ENCODE data around the gene TTC3. TPM values are rescaled to one million over a fixed set of nuclear protein-coding genes. Genes with fewer than 3 reads are reported as not detected.

The TTC3 gene
- total RNA-seq, 1 donor from 2014 or later = 93.0 TPM

DNA sequence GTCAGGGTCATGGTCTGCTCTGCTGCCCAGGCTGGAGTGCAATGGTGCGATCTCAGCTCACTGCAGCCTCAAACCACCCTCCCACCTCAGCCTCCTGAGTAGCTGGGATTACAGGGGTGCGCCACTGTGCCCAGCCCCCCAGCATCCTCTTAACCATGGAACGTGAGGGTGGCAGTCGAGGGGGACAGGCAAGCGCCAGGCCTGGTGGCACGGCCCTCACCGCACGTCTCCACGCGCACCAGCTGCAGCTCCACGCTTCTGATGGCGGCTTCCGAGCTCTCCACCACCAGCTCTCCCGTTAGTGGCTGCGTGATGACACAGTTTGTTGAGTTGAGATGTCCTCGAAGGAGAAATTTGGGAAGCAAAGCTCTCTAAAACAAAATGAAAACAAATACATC is 154.9 kb downstream of the TTC3 start:
- Histone ChIP-seq H3K4me3 (no peak overlapping the region), H3K27me3 (ENCODE audit: low read depth) (no peaks in the 10 kb centered on the region), H3K9me3 (no peaks in the 10 kb centered on the region), H3K27ac (no peak overlapping the region), H3K36me3 (peaks cover 95% of the 10 kb centered on the region), H3K4me1 (no peaks in the 10 kb centered on the region)
- ATAC-seq (no peak), DNase-seq (no peak)
- TF ChIP-seq, protein P1, sequence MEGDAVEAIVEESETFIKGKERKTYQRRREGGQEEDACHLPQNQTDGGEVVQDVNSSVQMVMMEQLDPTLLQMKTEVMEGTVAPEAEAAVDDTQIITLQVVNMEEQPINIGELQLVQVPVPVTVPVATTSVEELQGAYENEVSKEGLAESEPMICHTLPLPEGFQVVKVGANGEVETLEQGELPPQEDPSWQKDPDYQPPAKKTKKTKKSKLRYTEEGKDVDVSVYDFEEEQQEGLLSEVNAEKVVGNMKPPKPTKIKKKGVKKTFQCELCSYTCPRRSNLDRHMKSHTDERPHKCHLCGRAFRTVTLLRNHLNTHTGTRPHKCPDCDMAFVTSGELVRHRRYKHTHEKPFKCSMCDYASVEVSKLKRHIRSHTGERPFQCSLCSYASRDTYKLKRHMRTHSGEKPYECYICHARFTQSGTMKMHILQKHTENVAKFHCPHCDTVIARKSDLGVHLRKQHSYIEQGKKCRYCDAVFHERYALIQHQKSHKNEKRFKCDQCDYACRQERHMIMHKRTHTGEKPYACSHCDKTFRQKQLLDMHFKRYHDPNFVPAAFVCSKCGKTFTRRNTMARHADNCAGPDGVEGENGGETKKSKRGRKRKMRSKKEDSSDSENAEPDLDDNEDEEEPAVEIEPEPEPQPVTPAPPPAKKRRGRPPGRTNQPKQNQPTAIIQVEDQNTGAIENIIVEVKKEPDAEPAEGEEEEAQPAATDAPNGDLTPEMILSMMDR (IDR thresholded peaks at IDR 0.05) = no peak
- intact Hi-C loops (cut with DNase I) = no loop called here

DNA sequence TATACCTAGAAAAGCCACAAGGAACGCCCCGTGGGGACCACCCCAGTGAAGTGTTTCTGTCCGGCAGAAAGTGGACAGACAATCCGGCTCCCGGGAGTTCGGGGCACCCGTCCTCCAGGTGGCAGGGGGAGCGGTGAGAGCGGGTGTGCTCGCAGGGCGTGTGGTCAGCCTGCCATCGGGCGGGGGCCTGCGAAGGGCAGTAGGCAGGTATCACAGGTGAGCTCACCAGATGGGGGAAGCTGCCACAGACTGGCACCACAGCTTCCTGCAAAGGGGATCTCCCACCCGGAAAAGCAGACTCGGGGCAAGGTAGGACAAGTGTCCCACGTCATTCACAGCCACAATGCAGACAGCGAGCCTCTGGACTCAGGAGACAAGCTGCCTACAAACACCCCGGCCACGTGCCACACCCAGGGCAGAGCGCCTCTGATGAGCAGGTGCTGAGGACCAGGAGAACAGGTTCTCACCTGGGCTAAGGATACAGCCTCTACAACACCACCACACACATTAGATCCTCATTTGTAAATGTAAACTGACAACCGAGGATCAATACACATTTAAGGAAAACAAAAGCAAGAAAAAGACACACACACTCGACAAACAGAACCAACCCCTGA is 157.7 kb downstream of the TTC3 start:
- ATAC-seq (no peak), DNase-seq (no peak)
- intact Hi-C loops (cut with DNase I) = no loop called here
- Histone ChIP-seq H3K4me1 (no peaks in the 10 kb centered on the region), H3K27ac (no peak overlapping the region), H3K36me3 (peaks cover 96% of the 10 kb centered on the region), H3K27me3 (ENCODE audit: low read depth) (no peaks in the 10 kb centered on the region), H3K9me3 (no peaks in the 10 kb centered on the region), H3K4me3 (no peak overlapping the region)
- TF ChIP-seq, protein P1 (IDR thresholded peaks at IDR 0.05) = no peak

DNA sequence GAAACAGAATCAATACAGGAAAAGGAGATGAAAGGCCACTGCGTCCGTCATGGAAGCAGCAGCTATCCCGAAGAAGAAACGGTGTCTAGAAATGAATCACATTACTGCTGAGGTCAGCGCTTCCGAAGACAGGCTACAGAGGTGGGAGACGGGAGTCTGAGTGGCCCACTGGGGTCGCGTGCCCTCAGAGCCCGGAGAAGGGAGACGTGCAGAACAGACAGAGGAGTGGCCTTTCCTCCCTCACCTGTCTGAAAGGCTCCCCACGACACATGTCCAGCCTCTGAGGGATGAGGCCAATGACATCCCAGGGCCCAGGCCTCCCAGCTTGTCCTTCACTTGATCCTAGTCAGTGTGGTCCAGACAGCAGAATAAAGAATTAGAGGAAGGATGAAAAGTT is 158.2 kb downstream of the TTC3 start:
- peaks cover 95% of the 10 kb centered on the region for H3K36me3 ChIP-seq
- intact Hi-C loops (cut with DNase I) = no loop called here

DNA sequence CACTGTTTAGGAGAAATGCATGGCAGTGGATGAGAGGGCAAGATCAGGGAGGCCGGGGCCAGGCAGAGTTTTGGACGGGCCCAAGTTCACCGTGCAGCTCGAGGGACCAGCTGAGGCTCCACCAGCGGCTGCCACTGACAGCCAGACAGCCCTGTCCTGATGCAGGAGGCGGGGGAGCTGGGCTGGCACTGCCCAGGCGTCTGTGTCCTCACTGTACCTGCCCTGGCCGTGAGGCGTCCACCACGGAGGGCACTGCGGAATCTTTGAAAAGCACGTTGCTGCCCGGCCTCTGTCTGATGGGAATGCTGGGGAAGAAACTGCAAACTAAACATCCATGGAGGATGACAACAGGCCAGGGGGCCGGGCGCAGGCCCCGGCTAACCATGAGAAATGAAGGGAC is 158.6 kb downstream of the TTC3 start:
- ATAC-seq (no peak), DNase-seq (no peak)
- Histone ChIP-seq H3K4me1 (no peaks in the 10 kb centered on the region), H3K9me3 (no peaks in the 10 kb centered on the region), H3K36me3 (peaks cover 95% of the 10 kb centered on the region), H3K27ac (no peak overlapping the region), H3K4me3 (no peak overlapping the region), H3K27me3 (ENCODE audit: low read depth) (no peaks in the 10 kb centered on the region)
- TF ChIP-seq, protein P1 (IDR thresholded peaks at IDR 0.05) = no peak
- intact Hi-C loops (cut with DNase I) = no loop called here

More for the DNA sequence above, 158.2 kb downstream of the TTC3 start:
- H3K4me3 ChIP-seq = no peak overlapping the region
- TF ChIP-seq, protein P1 (IDR thresholded peaks at IDR 0.05) = no peak
- DNase-seq (no peak), ATAC-seq (no peak)
- no peak overlapping the region for H3K27ac ChIP-seq
- H3K9me3 ChIP-seq = no peaks in the 10 kb centered on the region
- H3K4me1 ChIP-seq = no peaks in the 10 kb centered on the region
- no peaks in the 10 kb centered on the region for H3K27me3 ChIP-seq (ENCODE audit: low read depth)

DNA sequence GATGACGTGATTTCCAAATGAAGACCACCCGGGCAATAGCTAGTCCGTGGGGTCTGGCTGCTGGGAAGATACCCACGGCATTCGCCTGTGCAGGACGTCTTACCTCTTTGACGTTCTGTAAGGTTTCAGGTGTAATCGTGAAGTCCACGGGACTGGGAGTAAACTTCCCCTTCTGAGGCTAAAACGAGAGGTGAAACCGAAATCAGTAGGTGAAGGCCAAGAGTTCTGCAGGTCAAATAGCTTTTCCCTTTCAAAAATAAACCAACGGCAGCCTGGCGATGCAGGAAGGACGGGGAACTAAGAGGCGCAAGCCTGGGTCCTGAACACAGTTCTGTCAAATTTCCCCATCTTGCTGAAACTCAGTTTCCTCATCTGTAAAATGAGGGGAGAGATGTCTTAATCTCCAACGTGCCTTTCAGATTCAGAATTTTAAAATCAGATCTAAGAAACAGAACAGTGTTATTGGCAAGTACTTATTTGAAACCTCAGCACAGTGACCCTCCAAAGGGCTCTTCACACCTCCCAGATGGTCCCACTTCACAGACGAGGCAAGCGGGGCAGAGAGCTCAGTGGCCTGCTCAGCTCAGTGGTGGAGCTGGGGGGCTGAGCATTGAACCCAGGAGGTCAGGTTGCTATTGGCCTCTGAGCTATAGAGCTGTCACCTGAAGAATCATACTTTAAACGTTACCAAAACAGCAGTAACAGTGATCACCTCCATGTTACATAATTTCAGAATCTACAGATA is 159.4 kb downstream of the TTC3 start:
- Histone ChIP-seq H3K4me3 (no peak overlapping the region), H3K9me3 (no peaks in the 10 kb centered on the region), H3K27me3 (ENCODE audit: low read depth) (no peaks in the 10 kb centered on the region), H3K36me3 (peaks cover 95% of the 10 kb centered on the region), H3K27ac (no peak overlapping the region), H3K4me1 (no peaks in the 10 kb centered on the region)
- DNase-seq (no peak), ATAC-seq (no peak)
- intact Hi-C loops (cut with DNase I) = no loop called here
- TF ChIP-seq, protein P1 (IDR thresholded peaks at IDR 0.05) = no peak
